Subcutaneous adipose tissue (tissue), 4 donors: ENCODE measurements around the gene NUP35. TPM values are rescaled to one million over a fixed set of nuclear protein-coding genes. Genes with fewer than 3 reads are reported as not detected.

ENCODE experiments used
- CTCF ChIP-seq: fragments of 450-650 bp; IDR thresholded peaks from one replicate; pipeline ENCODE4 v1.5.1; 2016; ENCODE audit warnings: low read depth, mild to moderate bottlenecking, control low read depth, antibody characterized with exemption, moderate library complexity
- total RNA-seq, 4 donors: library from RNA; depleted of rRNA; stranded (reverse); fragments of >200 nt; gene quantifications; one replicate each; pipeline ENCODE4 v1.1.0, GENCODE V29; 2016

NUP35 gene
- total RNA-seq, 4 donors from 2014 or later, result 5.8 to 21.5 (median 10.9) TPM

DNA sequence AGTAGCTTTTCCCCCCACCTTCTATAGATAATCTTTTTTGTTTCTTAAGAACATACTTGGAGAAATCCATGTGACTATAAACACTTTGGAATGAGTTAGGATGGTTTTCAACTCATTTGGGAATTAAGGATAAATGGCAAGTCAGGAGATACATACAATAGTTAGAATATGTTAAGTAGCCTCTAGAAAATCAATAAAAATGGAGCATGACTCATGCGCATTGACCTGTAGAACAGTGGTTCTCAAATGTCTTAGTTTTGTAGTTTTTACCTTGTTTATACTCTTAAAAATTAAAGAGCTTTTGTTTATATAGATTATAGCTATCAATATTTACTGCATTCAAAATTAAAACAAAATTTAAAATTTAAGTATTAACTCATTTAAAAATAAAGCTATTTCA, 24.7 kb downstream of the NUP35 start:
- TF ChIP-seq CTCF, result no peak

GRCh38 chr2:183149489-183149888, 25.2 kb downstream of the NUP35 start:
- TF ChIP-seq CTCF, result no peak

DNA sequence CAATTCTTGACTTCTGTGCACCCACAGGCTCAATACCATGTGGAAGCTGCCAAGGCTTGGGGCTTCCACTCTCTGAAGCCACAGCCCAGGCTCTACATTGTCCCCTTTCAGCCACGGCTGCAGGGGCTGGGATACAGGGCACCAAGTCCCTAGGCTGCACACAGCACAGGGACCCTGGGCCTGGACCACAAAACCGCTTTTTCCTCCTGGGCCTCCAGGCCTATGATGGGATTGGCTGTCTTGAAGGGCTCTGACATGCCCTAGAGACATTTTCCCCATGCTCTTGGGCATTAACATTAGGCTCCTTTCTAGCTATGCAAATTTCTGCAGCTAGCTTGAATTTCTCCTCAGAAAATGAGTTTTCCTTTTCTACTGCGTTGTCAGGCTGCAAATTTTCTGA, 29.7 kb downstream of the NUP35 start:
- TF ChIP-seq CTCF, result no peak

GRCh38 chr2:183157131-183157530, 32.9 kb downstream of the NUP35 start:
- TF ChIP-seq CTCF, result no peak

DNA sequence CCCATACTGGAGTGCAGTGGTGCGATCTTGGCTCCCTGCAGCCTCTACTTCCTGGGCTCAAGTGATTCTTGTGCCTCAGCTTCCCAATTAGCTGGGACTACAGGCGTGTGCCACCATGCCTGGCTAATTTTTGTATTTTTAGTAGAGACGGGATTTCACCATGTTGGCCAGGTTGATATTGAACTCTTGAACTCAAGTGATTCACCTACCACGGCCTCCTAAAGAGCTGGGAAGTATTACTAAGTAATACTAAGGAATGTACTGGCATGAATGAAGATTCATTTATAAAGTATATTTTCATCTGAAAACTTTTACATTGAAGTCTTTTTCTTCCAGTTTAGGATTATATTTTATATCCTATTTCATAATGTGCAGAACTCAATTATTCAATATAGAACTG, 38.1 kb downstream of the NUP35 start:
- TF ChIP-seq CTCF, result no peak

DNA sequence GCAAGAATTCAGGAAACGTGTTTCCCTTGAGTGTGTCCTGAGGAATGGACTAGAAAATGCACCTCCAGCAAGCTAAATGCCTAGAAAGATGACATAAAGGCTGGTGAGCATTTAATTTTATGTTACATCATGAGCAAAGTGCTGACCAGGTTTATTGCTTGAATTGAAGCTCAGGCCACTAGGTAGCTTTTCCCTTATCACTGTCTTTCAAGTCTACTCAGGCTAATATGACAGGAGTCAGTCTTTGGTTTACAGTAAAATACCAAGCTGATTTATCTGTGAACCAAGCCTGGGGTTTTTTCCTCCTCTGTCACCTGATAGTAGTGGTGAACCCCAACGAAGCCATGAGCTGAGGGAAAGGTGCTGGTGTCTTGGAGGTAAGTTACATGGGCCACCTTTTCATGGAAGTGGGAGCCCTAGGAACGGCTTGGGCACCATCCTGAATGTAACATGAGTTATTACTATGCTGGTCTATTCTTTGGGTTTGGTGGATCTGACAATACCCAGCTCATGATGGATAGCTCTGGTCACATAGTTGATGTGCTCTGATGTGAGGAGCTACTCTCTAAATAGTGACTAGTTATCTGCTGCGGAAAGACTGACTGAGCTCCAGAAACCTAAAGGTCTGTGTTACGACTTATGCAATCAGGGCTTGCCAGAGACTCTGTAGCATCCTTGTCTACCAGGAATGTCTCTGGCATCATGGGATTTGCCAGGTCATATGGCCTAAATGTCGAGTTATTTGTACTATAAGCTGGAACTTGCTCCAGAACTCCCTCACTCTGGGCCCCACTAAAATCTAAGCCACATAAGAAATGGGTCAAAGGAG, 39.8 kb downstream of the NUP35 start:
- no peak for TF ChIP-seq CTCF

GRCh38 chr2:183164650-183165015, 40.4 kb downstream of the NUP35 start:
- TF ChIP-seq CTCF, result no peak
